ENCODE data around the gene AFAP1. TPM values are rescaled to one million over a fixed set of nuclear protein-coding genes. Genes with fewer than 3 reads are reported as not detected.

AFAP1 gene
- total RNA-seq, 1 experiment from 2014 or later, result 27.6 TPM

DNA sequence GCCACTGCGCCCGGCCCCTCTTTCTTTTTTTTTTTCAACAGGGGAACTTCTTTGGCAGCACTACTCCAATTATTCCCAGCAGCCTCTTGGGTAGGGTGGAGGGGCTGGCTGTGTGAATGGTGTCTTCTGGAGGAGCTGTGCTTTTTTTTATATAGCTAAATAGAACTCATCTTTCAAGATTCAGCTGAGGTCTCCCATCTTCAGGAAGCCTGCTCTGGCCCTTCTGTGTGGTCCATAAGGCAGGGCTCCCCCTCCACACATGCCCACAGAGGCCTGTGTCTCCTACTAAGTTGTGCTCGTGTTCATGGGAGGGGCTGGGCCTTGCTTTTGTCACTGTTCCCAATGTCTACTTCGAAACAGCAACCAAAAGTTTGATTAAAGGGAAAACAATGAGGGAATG, 116.8 kb downstream of the AFAP1 start:
- H3K9me3 ChIP-seq, result no peaks in the 10 kb centered on the region
- CTCF ChIA-PET, result no interaction called here
- no peaks in the 10 kb centered on the region; the same call in 1 of the 2 replicates for H3K36me3 ChIP-seq (ENCODE audit: control insufficient read depth, insufficient read depth, low read length)
- no peaks in the 10 kb centered on the region for H3K27me3 Mint-ChIP-seq (ENCODE audit: insufficient read depth, unreplicated experiment)
- no peak for DNase-seq
- H3K4me1 Mint-ChIP-seq (ENCODE audit: low read depth, unreplicated experiment), result peaks cover 24% of the 10 kb centered on the region
- H3K4me1 ChIP-seq, result peaks cover 8% of the 10 kb centered on the region; the same call in 1 of the 2 replicates
- TF ChIP-seq, protein P1, sequence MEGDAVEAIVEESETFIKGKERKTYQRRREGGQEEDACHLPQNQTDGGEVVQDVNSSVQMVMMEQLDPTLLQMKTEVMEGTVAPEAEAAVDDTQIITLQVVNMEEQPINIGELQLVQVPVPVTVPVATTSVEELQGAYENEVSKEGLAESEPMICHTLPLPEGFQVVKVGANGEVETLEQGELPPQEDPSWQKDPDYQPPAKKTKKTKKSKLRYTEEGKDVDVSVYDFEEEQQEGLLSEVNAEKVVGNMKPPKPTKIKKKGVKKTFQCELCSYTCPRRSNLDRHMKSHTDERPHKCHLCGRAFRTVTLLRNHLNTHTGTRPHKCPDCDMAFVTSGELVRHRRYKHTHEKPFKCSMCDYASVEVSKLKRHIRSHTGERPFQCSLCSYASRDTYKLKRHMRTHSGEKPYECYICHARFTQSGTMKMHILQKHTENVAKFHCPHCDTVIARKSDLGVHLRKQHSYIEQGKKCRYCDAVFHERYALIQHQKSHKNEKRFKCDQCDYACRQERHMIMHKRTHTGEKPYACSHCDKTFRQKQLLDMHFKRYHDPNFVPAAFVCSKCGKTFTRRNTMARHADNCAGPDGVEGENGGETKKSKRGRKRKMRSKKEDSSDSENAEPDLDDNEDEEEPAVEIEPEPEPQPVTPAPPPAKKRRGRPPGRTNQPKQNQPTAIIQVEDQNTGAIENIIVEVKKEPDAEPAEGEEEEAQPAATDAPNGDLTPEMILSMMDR (IDR thresholded peaks at IDR 0.05; ENCODE audit: insufficient read depth in 1 of 2, low read depth in 1 of 2, low read length in 1 of 2, severe bottlenecking in 1 of 2, unreplicated experiment in 1 of 2), result no peak
- intact Hi-C loops (cut with micrococcal nuclease; ENCODE audit: unreplicated experiment), result no loop called here
- POLR2A ChIA-PET, result no interaction called here
- no peaks in the 10 kb centered on the region for H3K9me3 Mint-ChIP-seq (ENCODE audit: unreplicated experiment)
- H3K36me3 Mint-ChIP-seq (ENCODE audit: insufficient read depth, unreplicated experiment), result peaks cover 37% of the 10 kb centered on the region
- H3K27me3 ChIP-seq (replicated peaks; ENCODE audit: control insufficient read depth, insufficient read depth, low read length), result no peaks in the 10 kb centered on the region
- no peak overlapping the region for H3K4me3 ChIP-seq (ENCODE audit: low read depth, low read length)
- no peak overlapping the region for H3K4me3 Mint-ChIP-seq (ENCODE audit: unreplicated experiment)
- H3K27ac Mint-ChIP-seq (ENCODE audit: unreplicated experiment), result peak overlapping the region; percentile 64
- BruUV-seq (replicated peaks), result no TSS peak

DNA sequence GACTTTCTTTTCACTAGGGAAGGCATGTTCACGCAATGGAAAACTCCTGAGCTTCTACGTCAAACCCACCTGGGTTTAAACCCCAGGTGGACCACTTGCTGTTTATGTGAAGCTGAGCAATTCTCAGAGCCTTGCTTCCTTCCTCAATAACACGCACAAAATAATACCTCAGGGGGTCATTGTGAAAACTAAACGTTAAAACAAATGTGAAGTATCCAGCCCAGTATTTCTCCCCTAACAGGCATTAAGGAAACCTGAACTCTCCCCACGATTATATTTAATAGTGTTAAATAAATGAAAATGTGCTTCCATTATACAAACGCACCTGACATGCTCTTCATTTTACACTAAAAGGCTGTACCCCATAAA, 117.5 kb downstream of the AFAP1 start:
- Histone ChIP-seq H3K9me3 (no peaks in the 10 kb centered on the region), H3K36me3 (ENCODE audit: control insufficient read depth, insufficient read depth, low read length) (no peaks in the 10 kb centered on the region; the same call in 1 of the 2 replicates), H3K4me1 (peaks cover 8% of the 10 kb centered on the region; the same call in 1 of the 2 replicates), H3K4me3 (ENCODE audit: low read depth, low read length) (no peak overlapping the region), H3K27me3 (replicated peaks; ENCODE audit: control insufficient read depth, insufficient read depth, low read length) (no peaks in the 10 kb centered on the region)
- peaks cover 33% of the 10 kb centered on the region for H3K36me3 Mint-ChIP-seq (ENCODE audit: insufficient read depth, unreplicated experiment)
- no TSS peak for BruUV-seq (replicated peaks)
- no peaks in the 10 kb centered on the region for H3K9me3 Mint-ChIP-seq (ENCODE audit: unreplicated experiment)
- POLR2A ChIA-PET, result no interaction called here
- no peak overlapping the region for H3K4me3 Mint-ChIP-seq (ENCODE audit: unreplicated experiment)
- H3K27me3 Mint-ChIP-seq (ENCODE audit: insufficient read depth, unreplicated experiment), result no peaks in the 10 kb centered on the region
- H3K27ac Mint-ChIP-seq (ENCODE audit: unreplicated experiment), result no peak overlapping the region
- TF ChIP-seq, protein P1 (IDR thresholded peaks at IDR 0.05; ENCODE audit: insufficient read depth in 1 of 2, low read depth in 1 of 2, low read length in 1 of 2, severe bottlenecking in 1 of 2, unreplicated experiment in 1 of 2), result no peak
- intact Hi-C loops (cut with micrococcal nuclease; ENCODE audit: unreplicated experiment), result no loop called here
- CTCF ChIA-PET, result no interaction called here
- peaks cover 24% of the 10 kb centered on the region for H3K4me1 Mint-ChIP-seq (ENCODE audit: low read depth, unreplicated experiment)
- DNase-seq, result no peak

DNA sequence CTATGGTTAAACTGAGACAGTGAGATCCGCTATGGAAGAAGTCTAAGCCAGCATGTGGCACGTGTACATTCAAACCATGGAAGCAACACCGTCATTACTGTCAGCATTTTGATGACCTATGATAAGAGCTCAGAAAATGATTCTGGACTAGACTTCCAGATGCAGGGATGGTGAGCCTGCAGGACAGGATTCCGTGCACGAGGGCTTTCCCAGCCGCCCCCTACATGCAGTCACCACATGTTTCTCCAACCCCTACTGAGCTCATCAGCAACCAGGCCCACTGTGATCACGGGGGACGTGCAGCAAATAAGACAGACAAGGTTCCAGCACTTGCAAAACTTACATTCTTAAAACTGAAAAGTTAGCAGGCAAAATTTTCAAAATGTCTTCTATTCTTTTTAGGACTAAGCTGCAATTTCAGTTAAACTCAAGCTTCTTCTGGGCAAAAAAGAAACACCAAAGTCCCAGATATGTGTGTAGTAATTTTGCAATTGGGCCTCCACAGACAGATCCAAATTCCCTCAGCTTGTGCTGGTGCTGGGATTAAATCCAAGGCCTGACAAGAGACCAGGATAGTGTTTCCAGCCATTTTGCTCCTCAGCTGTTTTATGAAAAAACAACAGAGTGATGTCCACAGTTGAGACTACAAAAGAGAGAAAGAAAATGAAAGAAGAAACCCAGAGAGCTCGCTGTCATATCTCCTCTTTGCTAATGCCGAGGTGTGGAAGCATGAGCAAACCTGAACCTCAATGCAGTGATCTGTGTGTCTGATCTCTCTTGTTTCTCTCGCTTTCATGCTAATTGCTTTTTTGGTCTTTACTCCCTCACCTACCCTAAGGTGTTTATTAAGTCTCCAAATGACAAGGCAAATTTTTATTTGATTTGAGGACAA, 118.2 kb downstream of the AFAP1 start:
- ChIA-PET POLR2A (no interaction called here), CTCF (no interaction called here)
- DNase-seq, result no peak
- intact Hi-C loops (cut with micrococcal nuclease; ENCODE audit: unreplicated experiment), result no loop called here
- no peak overlapping the region for H3K4me3 Mint-ChIP-seq (ENCODE audit: unreplicated experiment)
- no peaks in the 10 kb centered on the region for H3K27me3 ChIP-seq (replicated peaks; ENCODE audit: control insufficient read depth, insufficient read depth, low read length)
- H3K9me3 ChIP-seq, result no peaks in the 10 kb centered on the region
- H3K9me3 Mint-ChIP-seq (ENCODE audit: unreplicated experiment), result no peaks in the 10 kb centered on the region
- no peaks in the 10 kb centered on the region for H3K27me3 Mint-ChIP-seq (ENCODE audit: insufficient read depth, unreplicated experiment)
- peaks cover 8% of the 10 kb centered on the region; the same call in 1 of the 2 replicates for H3K4me1 ChIP-seq
- peaks cover 24% of the 10 kb centered on the region for H3K4me1 Mint-ChIP-seq (ENCODE audit: low read depth, unreplicated experiment)
- no peak overlapping the region for H3K27ac Mint-ChIP-seq (ENCODE audit: unreplicated experiment)
- H3K36me3 Mint-ChIP-seq (ENCODE audit: insufficient read depth, unreplicated experiment), result peaks cover 32% of the 10 kb centered on the region
- no TSS peak for BruUV-seq (replicated peaks)
- H3K36me3 ChIP-seq (ENCODE audit: control insufficient read depth, insufficient read depth, low read length), result no peaks in the 10 kb centered on the region; the same call in 1 of the 2 replicates
- H3K4me3 ChIP-seq (ENCODE audit: low read depth, low read length), result no peak overlapping the region
- TF ChIP-seq, protein P1 (IDR thresholded peaks at IDR 0.05; ENCODE audit: insufficient read depth in 1 of 2, low read depth in 1 of 2, low read length in 1 of 2, severe bottlenecking in 1 of 2, unreplicated experiment in 1 of 2), result no peak

Data from Caco-2 (cell line).